ENCODE measurements around the gene GATAD2A.
"Not testable (repeated sequence)": the region's sequence is repeated elsewhere in the genome, so short reads cannot be mapped to it uniquely, and the experiment has no call there.

GATAD2A gene

DNA sequence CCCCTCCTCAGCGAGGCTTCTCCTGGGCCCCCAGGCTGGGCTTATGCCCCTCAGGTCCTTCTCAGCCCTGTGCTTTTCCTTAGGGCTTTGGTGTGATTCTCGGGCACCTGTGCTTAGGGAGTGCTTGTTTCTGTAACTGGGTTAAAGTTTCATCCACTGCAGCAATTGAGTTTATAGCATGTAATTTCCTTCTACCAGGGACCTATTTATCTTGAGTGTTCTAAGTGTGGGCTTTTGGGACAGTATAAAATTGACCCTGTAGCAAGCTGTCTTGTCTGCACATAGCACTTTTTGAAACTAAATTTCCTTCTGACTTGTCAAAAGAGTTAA, 47.6 kb downstream of the GATAD2A start:
- Histone ChIP-seq H3K9ac (ENCODE audit: low read depth, low read length) (no peak overlapping the region), H3K27ac (ENCODE audit: low read length) (no peak overlapping the region)
- TF ChIP-seq, protein P1, sequence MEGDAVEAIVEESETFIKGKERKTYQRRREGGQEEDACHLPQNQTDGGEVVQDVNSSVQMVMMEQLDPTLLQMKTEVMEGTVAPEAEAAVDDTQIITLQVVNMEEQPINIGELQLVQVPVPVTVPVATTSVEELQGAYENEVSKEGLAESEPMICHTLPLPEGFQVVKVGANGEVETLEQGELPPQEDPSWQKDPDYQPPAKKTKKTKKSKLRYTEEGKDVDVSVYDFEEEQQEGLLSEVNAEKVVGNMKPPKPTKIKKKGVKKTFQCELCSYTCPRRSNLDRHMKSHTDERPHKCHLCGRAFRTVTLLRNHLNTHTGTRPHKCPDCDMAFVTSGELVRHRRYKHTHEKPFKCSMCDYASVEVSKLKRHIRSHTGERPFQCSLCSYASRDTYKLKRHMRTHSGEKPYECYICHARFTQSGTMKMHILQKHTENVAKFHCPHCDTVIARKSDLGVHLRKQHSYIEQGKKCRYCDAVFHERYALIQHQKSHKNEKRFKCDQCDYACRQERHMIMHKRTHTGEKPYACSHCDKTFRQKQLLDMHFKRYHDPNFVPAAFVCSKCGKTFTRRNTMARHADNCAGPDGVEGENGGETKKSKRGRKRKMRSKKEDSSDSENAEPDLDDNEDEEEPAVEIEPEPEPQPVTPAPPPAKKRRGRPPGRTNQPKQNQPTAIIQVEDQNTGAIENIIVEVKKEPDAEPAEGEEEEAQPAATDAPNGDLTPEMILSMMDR (IDR thresholded peaks at IDR 0.05; ENCODE audit: borderline replicate concordance, extremely low read depth, low read length, poor library complexity, severe bottlenecking): no peak
- TF ChIP-seq EZH2 (IDR thresholded peaks at IDR 0.05; ENCODE audit: borderline replicate concordance, low read depth, low read length, severe bottlenecking): no peak

DNA sequence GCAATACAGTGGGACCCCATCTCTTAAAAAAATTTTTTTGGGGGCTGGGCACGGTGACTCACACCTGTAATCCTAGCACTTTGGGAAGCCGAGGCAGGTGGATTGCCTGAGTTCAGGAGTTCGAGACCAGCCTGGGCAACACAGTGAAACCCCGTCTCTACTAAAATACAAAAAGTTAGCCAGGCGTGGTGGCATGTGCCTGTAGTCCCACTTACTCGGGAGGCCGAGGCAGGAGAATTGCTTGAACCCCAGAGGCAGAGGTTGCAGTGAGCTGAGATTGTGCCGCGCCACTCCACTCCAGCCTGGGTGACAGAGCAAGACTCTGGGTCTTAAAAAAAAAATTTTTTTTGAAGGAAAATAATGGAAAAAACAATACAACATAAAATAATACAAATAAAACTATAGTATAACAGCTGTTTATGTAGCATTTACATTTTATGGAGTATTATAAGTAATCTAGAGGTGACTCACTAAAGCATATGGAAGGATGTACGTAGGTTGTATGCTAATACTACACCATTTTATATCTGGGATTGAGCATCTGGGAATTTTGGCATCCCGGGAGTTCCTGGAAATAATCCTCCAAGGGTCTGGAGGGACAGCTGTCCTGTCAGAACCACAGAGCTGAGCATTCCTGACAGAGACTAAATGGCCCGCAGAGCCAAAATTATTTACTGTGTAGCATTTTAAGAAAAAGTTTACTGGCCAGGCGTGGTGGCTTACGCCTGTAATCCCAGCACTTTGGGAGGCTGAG, 49.9 kb downstream of the GATAD2A start:
- not testable (repeated sequence) for DNase-seq
- peaks cover 24% of the 10 kb centered on the region for H3K4me1 ChIP-seq (ENCODE audit: insufficient read depth, low read length)

More for the DNA sequence above, 47.6 kb downstream of the GATAD2A start:
- Histone ChIP-seq H4K20me1 (ENCODE audit: insufficient read depth, low read length) (peaks cover 84% of the 10 kb centered on the region), H2AFZ (ENCODE audit: low read depth, low read length) (no peak overlapping the region), H3K79me2 (ENCODE audit: insufficient read depth, low read length) (peaks cover 98% of the 10 kb centered on the region), H3K4me2 (ENCODE audit: insufficient read depth, low read length) (no peak overlapping the region), H3K4me3 (ENCODE audit: low read depth in 1 of 2, low read length in 2 of 2) (no peak overlapping the region), H3K4me1 (ENCODE audit: insufficient read depth, low read length) (peaks cover 6% of the 10 kb centered on the region), H3K36me3 (ENCODE audit: insufficient read depth, low read length) (peaks cover 22% of the 10 kb centered on the region), H3K27me3 (ENCODE audit: insufficient read depth, low read length, poor library complexity) (no peaks in the 10 kb centered on the region), H3K9me3 (ENCODE audit: insufficient read depth, low read length, severe bottlenecking) (no peaks in the 10 kb centered on the region)
- ATAC-seq (ENCODE audit: insufficient read depth, low read depth): no peak
- DNase-seq: no peak

DNA sequence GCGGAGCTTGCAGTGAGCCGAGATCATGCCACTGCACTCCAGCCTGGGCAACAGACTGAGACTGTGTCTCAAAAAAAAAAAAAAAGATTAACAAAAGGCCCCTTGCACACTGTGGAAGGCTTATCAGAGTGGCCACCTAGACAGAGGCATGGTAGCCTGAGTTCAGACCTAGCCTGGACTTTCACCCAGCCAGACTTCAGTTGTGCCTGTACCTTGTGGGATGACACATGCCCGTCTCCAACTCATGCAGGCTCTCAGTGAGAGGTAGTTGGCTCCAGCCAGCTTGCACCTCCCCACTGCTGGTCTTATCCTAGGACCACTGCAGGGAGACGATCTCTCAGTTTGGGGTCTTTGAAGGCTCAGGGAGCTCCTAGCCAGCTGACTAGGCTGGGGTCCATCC, 52.2 kb downstream of the GATAD2A start:
- H3K4me1 ChIP-seq (ENCODE audit: insufficient read depth, low read length): peaks cover 24% of the 10 kb centered on the region
- H3K9ac ChIP-seq (ENCODE audit: low read depth, low read length): no peak overlapping the region
- peaks cover 87% of the 10 kb centered on the region for H4K20me1 ChIP-seq (ENCODE audit: insufficient read depth, low read length)
- ATAC-seq (ENCODE audit: insufficient read depth, low read depth) (no peak), DNase-seq (no peak)
- no peaks in the 10 kb centered on the region for H3K9me3 ChIP-seq (ENCODE audit: insufficient read depth, low read length, severe bottlenecking)
- no peak overlapping the region for H3K4me3 ChIP-seq (ENCODE audit: low read depth in 1 of 2, low read length in 2 of 2)
- peaks cover 98% of the 10 kb centered on the region for H3K79me2 ChIP-seq (ENCODE audit: insufficient read depth, low read length)
- no peaks in the 10 kb centered on the region for H3K27me3 ChIP-seq (ENCODE audit: insufficient read depth, low read length, poor library complexity)
- peaks cover 43% of the 10 kb centered on the region for H3K36me3 ChIP-seq (ENCODE audit: insufficient read depth, low read length)
- H3K4me2 ChIP-seq (ENCODE audit: insufficient read depth, low read length): no peak overlapping the region
- H3K27ac ChIP-seq (ENCODE audit: low read length): no peak overlapping the region
- no peak overlapping the region for H2AFZ ChIP-seq (ENCODE audit: low read depth, low read length)
- no peak for TF ChIP-seq EZH2 (IDR thresholded peaks at IDR 0.05; ENCODE audit: borderline replicate concordance, low read depth, low read length, severe bottlenecking)
- TF ChIP-seq, protein P1 (IDR thresholded peaks at IDR 0.05; ENCODE audit: borderline replicate concordance, extremely low read depth, low read length, poor library complexity, severe bottlenecking): no peak

More for the DNA sequence above, 49.9 kb downstream of the GATAD2A start:
- Histone ChIP-seq H3K79me2 (ENCODE audit: insufficient read depth, low read length) (peaks cover 98% of the 10 kb centered on the region), H4K20me1 (ENCODE audit: insufficient read depth, low read length) (peaks cover 84% of the 10 kb centered on the region), H3K36me3 (ENCODE audit: insufficient read depth, low read length) (peaks cover 25% of the 10 kb centered on the region)
- ATAC-seq (ENCODE audit: insufficient read depth, low read depth); H2AFZ ChIP-seq (ENCODE audit: low read depth, low read length); H3K27ac ChIP-seq (ENCODE audit: low read length); H3K4me2 ChIP-seq (ENCODE audit: insufficient read depth, low read length); H3K9ac ChIP-seq (ENCODE audit: low read depth, low read length); H3K4me3 ChIP-seq (ENCODE audit: low read depth in 1 of 2, low read length in 2 of 2); H3K27me3 ChIP-seq (ENCODE audit: insufficient read depth, low read length, poor library complexity); H3K9me3 ChIP-seq (ENCODE audit: insufficient read depth, low read length, severe bottlenecking): not testable (repeated sequence)

DNA sequence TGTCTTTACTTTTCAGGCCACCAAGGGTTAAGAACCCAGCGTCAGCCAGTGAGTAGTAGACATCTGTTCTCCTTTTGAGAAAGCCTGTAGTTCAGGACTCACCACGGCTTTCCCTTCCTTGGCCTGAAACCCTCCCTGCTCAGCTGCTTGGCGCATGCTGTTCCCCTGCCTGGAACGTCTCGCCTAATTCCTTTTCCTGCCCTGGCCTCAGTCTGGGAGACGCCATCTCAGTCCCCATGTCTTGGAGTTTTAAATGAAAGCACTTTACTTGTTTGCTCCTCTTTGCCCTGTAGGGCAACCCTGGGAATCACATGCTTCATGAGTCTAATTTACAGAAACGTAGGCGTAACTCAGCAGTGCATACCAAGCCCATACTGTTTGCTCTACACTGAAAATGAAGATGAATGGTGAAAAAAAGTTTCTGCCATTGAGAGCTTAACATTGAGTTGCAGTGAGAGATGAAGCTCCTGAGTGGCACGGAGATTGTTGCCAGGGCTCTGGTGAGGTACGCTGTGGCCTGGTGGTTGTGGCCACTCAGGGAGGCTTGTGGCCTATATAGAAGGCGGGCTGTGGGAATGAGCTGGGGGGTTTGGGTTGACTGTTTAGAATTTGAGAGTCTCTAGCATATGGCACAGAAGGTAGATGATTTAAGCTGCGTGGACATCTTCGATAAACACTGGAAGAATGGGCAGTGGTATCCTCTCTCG, 52.8 kb downstream of the GATAD2A start:
- H3K4me2 ChIP-seq (ENCODE audit: insufficient read depth, low read length): no peak overlapping the region
- peaks cover 49% of the 10 kb centered on the region for H3K36me3 ChIP-seq (ENCODE audit: insufficient read depth, low read length)
- no peak overlapping the region for H3K4me3 ChIP-seq (ENCODE audit: low read depth in 1 of 2, low read length in 2 of 2)
- H2AFZ ChIP-seq (ENCODE audit: low read depth, low read length): no peak overlapping the region
- H4K20me1 ChIP-seq (ENCODE audit: insufficient read depth, low read length): peaks cover 87% of the 10 kb centered on the region
- peaks cover 98% of the 10 kb centered on the region for H3K79me2 ChIP-seq (ENCODE audit: insufficient read depth, low read length)
- H3K27me3 ChIP-seq (ENCODE audit: insufficient read depth, low read length, poor library complexity): no peaks in the 10 kb centered on the region
- H3K9me3 ChIP-seq (ENCODE audit: insufficient read depth, low read length, severe bottlenecking): no peaks in the 10 kb centered on the region
- no peak for TF ChIP-seq EZH2 (IDR thresholded peaks at IDR 0.05; ENCODE audit: borderline replicate concordance, low read depth, low read length, severe bottlenecking)
- TF ChIP-seq, protein P1 (IDR thresholded peaks at IDR 0.05; ENCODE audit: borderline replicate concordance, extremely low read depth, low read length, poor library complexity, severe bottlenecking): no peak
- DNase-seq (no peak), ATAC-seq (ENCODE audit: insufficient read depth, low read depth) (no peak)
- no peak overlapping the region for H3K9ac ChIP-seq (ENCODE audit: low read depth, low read length)
- no peak overlapping the region for H3K27ac ChIP-seq (ENCODE audit: low read length)
- H3K4me1 ChIP-seq (ENCODE audit: insufficient read depth, low read length): peaks cover 24% of the 10 kb centered on the region

All from DND-41 (cell line).